CD4-positive, alpha-beta T cell treated with Interleukin-21 for 1 hour (primary cell): ENCODE measurements around the gene IQSEC1.

ENCODE experiments used
- DNase-seq: peaks from one replicate; pipeline ENCODE4 v3.0.0-alpha.2; 2020

Gene IQSEC1

DNA sequence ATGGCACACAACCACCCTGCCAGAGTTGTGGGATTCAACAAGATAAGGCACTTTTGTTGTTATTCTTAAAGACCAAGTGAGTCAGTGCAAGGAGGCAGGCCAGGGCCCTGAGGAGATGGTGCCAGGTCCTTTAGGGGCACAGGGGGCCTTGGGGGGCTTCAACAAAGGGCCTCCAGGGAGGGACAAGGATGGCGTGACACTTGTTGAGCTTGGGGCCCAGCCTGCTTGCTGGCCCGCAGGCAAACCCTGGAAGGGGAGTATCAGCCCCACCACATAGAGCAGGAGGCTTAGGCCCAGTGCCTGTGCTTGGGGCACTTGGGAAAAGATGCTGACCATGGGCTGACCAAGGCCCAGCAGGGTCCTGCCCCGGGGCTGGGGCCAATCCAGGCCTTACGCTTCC, 5.5 kb downstream of the IQSEC1 start:
- DNase-seq, result no peak

DNA sequence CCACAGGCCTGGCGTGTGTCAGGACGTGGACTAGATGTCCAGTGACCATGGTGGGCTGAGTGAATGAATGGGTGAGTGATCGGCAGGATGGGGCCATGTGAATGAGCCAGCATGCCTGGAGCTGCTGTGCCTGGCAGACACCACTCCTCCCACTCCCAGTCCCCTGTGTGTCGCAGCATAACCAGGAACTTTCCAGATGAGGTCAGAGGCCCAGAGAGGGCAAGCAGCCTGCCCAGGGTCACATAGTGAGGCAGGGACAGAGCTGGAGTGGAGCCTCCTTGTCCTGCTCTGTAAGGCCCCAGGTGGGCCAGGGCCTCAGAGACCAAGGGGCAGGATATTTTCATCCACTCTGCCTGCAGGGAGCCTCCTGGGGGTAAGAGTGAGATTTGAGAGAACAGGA, 6.4 kb downstream of the IQSEC1 start:
- DNase-seq, result no peak

DNA sequence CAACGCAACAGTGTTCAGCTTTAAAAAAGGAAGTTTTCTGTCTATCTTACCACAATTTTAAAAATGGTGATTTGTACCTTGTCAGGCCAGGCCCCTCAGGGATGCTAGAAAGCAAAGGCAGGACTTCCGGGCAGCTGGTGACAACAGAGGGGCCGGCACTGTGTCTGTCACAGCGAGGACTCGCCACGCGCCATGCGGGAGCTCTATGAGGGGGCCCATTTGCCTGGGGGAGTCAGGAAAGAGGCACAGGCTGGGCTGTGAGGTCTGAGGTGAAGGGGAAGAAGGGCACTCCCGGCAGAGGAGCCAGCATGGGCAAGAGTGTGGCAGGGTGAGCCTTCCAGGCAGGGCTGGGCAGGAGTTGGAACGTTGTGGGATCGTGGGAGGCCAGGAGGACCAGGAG, 7.0 kb downstream of the IQSEC1 start:
- no peak for DNase-seq

DNA sequence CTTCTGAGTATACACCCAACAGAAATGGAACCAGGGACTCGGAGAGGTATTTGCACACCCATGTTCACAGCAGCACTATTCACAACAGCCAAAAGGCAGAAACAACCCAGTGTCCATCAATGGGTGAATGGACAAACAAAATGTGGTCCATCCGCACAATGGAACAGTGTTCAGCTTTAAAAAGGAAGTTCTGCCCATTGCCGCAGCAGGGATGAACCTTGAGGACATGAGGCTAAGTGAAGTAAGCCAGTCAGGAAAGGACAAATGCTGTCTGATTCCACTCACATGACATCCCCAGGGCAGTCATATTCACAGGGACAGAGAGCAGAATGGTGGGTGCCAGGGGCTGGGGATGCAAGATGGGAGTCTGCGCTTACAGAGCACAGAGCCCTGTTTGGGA, 7.5 kb downstream of the IQSEC1 start:
- DNase-seq, result no peak

DNA sequence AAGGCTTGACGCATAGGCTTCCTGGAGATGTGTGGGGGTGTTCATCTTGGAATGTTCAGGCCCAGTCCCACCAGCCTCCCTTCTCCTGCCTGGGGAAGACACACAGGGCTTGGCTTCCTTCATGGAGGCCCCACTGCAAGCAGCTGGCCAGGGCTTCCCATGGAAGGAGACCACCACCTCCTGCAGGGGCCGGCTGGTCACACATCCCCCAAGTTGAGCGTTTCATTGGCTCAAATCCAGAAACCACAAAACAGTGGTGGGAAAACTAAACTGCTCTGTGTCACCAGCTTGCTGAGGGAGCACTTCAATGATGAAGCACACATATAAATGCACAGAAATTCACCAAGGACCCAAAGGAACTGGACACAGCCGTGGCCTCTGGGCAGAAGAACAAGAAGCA, 8.3 kb downstream of the IQSEC1 start:
- no peak for DNase-seq

DNA sequence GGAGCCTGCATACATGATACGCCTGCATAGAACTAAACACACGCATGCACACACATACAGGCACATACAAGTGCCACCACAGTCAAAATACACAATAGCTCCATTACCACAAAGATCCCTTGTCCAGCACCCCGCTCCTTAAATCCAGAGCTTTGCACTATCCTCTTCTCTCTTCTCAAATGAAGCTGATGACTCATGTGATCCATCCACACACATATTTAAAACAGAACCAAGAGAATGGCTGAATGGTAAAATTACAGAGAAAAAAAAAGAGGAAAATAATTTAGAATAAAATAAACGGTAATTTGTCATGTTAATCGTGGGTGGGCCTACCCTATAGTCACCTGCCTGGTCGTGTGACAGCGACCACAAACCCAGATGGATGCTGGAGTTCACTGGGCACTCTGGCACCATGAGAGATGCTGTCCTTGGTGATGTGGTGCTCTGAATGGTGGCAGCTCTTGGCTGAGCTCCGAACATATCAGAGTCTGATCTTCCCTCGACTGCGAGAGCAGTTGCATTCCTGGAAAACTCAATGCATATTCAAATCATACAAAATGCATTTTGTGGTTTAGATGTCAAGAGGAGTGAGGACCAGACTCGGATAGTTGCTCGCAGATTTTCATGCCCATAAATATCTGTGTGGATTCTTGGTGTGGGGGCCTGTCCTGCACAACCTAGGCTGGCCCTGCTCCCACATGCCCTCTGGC, 8.9 kb downstream of the IQSEC1 start:
- no peak for DNase-seq

DNA sequence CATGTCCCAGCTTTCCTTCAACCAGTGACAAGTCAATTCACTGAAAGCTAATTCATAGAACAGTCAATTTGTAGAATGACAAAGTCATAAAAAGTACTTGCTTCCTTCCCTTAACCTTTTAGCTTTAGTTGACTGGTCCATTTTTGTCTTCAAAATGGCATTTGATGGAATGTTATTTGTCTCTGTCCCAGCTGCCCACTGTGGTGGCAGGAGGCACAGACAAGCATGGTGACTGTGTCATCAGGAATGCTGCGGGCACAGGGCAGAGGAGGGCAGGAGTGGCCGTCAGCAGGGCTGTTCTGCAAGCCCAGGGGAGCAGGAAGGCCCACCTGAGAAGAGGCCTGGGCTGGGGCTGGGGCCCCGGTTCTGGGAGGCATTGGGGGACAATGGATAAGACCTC, 10.0 kb downstream of the IQSEC1 start:
- DNase-seq, result no peak

DNA sequence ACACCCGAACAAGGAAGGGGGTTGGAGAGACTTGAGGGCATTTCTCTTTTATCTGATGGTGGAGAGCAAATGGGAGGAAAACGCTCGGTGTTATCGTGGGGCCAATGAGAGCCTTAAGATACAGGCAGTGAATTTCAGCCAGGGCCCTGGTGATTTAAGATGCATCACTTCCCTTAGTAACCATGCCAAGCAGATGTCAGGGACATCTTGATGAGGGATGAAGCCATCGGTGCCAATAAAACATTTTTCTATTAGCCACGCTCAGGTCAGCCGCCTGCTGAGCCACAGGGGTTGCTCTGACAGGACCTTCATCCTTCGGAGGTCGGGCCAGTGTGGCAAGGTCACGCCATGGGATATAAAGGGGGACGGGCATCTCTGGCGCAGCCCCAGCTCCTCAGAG, 10.6 kb downstream of the IQSEC1 start:
- DNase-seq, result no peak

DNA sequence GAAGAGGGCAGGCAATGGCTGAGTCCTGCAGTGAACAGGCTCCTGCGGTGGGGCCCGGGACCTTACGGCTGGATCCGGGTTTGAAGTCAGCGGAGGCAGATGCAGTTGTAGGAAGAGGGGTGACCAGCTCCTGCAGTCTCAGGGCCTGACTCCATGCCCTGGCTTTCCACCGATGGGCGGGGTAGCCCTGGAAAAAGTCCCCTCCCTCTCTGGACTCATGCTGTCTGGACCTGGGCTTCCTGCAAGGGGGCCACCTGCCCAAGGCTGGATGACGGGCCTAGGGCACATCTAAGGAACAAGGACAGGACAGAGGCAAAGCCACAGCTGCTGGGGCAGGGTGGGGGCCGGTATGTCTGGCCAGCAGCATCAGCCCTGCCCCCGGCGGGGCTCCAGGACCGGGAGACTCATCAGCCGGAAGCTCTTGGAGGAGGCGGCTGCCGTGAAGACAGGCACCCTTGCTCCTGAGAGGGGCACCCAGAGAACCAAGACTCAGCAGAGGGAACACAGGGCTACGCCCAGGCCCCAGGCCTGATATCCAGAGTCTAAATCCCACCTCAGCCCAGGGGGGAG, 12.8 kb downstream of the IQSEC1 start:
- DNase-seq, result no peak

DNA sequence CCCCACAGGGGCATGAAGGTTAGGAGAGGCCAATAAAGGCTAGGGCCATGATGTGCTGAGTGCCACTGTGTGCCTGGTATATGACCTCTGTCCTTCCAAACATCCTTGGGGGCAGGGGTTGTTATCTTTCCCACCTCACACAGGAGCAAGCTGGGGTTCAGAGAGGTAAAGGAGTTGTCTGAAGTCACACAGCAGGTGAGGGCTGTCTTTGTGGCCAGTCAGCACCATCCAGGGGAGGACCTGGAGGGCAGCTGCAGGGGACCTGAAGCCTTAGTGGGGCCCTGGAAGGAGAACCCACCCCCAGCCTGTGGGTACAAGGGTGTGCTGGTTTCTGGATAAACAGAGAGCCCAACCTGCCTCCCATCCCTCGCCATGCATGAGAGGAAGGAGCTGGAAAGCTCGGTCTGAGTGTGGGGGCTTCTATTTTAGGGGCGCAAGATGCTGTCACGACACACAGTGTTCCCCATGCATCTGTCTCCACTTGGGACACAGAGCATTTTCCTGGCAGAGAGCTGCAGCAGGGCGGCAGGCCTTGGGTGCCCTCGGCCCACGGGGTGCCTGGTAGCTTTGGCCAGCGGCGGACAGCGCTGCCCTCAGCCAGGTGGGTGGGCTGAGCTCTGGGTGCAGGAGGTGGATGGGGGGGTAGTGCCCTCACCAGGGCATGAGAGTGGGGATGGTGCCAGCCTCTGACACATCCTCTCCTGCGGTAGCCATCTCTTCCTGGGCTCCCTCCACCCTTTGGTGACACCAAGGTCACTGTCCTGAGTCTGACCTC, 14.7 kb downstream of the IQSEC1 start:
- no peak for DNase-seq

DNA sequence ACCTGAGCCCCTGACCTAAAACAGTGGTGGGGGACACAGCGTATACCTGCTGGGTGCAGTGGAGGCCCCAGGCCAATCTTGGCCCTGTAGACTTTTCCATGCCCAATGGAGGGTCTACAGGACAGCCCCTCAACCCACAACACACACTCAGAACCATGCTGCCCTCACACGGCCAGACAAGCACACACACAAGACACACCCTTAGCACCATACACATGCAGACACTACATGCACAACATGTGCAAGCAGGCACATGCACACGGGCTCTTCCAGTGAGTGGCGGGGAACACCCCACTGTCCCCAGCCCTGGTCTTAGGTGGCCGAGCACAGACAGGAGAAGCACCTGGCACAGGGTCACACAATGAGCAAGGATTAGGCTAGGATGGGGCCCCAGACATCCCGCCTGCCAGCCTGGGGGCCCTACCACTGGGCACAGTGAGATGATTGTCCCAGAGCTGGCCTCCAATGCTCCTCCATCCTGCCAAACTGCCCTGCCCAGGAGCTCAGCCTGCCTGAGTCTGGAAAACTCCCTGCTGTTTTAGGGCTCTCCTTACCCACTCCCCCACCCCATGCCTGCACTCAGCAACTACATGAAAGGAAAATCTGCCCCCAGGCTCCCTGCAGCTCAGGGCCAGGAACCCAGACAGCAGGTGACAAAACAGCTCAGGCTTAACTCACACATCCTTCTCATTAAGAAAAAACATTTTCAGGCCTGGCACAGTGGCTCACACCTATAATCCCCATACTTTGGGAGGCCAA, 15.8 kb downstream of the IQSEC1 start:
- no peak for DNase-seq

DNA sequence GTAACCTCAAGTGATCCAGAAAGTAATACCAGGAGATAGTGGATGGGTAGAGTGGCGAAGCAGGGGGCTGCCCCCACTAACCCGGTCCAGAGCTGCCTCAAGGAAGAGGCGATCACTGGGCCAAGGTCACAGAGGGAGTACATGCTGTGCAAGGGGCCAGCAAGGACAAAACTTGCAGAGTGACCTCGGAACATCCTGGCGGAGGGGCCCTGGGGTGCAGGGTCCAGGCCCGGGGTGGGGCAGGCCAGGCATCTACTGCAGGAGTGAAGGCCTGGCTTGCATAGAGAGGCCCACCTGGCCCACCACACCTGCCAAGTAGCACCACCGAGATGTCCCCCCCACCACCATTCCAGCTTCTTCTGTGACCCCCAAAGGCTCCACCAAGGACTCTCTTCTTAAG, 17.6 kb downstream of the IQSEC1 start:
- DNase-seq, result no peak

DNA sequence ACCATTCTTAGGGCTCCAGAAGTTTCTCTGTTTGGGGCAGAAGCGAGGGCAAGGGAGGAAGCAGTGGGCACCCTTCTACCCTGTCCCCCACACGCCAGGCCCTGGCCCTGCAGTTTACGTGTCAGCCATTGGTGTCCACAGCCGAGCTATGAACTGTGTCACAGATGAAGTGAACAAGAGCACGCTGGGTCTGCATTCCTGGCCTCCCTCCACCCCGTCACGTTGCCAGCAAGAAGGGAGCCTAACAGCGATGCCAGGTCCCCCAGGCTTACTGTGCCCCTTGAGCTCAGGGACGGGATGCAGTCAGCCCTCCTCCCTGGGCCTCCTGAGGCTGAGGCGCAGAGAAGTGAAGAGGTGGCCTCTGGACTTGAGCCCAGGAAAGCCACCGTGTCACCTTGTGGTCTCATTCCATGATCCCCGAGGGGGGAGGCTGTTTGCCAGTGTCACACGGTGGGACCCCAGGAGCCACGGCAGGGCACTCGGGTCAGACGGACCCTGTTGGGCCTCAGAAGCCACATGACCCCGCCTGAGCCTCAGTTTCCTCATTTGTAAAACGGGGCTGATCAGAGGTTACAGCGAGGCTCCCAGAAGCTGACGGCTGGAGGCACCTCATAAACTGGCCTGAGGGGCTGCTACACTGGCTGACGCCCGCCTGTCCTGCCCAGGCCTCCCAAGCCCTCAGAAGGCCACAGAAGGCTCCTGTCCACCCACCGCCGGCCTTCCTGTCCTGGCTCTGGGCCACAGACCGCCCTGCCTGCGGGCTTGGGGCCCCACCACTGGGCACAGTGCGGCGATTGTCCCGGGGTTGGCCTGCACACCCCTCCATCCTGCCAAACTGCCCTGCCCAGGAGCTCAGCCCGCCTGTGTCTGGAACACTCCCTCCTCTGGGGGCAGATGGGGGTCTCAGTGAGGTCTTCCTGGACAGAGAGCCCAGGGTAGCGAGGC, 18.6 kb downstream of the IQSEC1 start:
- DNase-seq, result no peak

DNA sequence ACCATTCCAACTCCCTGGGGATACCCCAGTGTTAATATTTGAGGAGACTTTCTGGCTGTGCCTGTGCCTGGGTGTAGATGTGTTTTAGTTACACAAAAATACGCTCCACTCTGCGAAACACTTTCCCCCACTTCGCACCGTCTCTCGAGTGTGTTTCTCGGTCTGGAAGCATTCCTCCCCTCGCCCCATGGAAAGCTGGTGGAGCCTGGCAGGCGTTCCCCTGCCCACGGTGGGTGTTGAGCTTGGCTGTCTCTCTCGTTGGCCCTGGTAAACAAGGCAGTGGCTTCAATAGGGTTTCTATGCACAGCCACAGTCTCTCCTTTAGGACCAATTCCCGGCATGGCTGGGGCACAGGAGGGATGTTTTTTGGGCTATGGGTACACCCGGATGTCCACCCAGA, 19.3 kb downstream of the IQSEC1 start:
- no peak for DNase-seq

DNA sequence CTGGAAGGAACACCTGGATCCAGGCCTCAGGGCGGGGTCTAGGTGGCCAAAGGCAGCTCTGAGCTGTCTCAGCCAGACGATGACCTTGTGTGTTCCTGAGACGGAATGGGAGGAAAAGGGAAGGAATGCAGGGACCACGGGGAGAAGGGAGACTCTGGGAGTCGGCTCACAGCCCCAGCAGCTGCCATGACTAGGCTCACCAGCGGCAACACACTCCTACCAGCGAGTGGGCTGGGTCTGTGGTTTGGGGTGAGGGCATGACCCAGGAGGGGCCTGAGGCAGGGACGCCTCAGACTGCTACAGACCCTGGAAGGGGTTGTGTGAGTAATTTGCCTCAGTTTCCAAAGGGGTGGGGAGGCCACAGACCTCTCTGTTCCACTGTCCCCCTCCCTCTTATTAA, 19.8 kb downstream of the IQSEC1 start:
- DNase-seq, result no peak

DNA sequence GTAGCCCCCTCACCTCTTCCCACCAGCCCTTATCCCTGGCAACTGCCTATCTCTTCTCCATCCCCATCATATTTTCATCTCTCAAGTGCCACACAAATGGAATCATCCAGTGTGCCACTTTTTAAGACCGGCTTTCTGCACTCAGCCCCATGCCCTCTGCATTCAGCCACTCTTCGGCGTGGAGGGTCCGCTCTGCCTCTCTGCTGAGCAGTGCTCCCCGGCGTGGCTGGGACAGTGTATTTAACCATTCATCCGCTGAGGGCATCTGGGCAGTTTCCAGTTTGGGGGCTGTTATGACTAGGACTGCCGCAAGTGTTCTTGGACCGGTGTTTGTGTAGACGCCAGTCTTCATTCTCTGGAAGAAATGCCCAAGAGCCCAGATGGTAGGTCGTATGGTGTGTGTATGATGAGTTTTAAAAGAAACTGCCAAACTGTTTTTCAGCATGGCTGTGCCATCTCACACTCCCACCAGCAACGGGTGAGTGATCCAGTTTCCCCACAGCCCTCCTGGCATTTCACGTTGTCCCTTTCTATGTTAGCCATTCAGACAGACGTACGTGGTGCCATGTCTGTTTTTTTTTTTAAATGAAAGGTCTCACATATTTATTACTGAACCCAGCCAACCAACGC, 20.9 kb downstream of the IQSEC1 start:
- DNase-seq, result no peak

DNA sequence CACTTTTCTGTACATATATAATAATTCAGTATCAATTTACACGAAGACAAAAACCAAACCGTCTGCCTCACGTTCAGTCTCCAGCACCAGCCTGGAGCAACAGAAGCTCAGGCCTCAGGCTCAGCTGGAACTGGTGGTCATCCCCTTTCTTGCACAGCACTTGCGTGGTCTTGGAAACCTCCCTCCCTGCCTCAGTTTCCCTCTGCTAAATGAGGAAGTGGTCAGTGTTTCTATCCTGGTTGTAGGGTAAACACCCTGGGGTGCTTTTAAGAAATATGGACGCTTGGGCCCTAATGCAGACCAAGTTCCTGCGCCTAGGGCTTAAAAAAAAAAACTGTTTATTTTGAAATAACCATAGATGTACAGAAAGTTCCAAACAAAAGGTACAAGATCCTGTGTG, 21.6 kb downstream of the IQSEC1 start:
- DNase-seq, result no peak

DNA sequence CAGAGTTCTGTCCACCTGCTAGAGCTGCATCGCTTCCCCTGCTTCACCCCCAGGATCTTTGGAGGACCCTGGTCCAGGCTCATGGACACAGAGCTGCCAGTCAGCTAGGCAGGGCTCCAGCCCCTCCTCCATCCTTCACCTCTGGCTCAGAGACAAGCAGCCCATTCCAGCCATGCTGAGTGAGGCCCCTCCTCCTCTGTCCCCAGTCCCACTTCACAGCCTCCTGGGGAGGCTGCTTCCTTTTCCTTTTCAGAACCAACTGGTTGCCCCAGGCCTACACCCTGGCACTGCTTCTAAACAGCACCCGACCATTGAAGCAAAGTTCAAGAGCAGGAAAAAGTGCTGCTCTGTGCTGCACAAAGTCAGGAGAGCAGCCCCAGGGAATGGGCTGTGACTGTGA, 22.2 kb downstream of the IQSEC1 start:
- no peak for DNase-seq

DNA sequence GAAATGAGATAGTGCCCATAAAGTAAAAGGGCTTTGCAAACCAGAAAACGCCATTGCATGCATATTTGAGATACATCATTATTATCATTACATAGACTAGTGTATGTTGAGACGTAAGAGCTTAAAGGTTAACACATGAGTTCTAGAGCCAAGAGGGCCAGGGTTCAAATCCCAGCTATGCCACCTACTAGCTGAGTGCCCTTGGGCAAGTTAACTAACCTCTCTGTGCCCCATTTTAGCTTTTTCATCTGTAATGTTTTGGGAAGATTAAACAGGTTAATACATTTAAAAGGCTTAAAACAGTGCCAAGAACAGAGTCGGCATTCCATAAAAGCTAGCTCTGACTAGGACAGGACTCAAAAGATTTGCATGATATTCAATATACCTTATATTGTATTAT, 22.8 kb downstream of the IQSEC1 start:
- no peak for DNase-seq

DNA sequence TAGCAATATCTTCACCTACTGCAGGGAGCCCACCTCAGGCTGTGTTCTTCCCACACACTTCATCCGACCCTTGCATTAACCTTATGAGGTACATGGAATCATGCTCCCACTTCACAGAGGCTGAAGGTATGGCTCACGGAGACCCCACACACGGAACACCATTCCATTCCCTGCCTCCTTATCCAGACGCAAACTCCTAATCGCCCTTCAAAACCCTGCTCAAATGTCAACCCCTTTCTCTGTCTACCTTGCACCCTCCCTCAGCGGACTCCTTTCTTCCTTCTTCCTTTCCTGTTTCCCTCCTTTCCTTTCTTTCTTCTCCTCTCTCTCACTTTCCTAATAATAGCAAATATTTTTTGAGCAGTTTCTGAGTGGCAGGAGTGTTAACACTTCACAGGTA, 23.8 kb downstream of the IQSEC1 start:
- DNase-seq, result no peak

DNA sequence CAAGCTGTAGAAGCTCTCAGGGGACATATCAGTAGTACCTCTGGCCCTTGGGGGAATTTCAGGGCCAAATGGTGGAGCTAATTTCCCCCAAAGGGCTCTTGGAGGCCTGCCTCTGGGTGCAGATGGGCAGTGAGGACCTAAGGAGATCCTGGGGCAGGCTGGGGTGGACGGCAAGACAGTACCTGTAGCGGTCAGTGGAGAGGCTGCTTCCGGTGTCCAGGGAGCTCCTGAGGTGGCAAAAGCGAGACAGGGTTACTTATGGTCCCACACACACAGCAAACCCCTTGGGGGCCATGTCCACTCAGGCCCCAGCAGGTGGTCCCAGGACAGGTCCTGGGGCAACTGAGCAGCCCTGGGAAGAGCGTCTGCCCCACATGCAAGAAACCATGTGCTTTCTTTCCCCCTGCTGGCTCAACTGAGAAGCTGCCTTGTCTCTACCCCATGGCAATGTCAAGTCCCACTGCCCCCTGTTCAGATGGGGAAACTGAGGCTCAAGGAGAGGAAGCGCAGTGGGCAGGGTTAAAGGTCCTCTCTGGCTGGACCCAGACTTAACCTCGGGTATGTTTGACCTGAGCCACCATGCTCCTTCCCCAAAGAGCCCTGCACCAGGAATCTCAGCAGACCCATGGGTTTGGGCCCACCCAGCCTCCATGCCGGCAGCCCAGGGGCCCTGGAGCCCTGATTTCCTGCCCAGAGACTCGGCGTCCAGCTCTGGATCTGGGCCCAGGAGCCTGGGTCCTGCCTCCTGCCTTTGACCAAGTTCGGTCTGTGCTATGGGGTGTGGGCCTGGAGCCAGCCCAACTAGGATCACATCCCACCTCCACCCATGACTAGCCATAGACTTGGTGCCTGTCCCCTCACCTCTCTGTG, 25.7 kb downstream of the IQSEC1 start:
- no peak for DNase-seq
